ENCODE measurements around the gene MTM1.

Gene MTM1

DNA sequence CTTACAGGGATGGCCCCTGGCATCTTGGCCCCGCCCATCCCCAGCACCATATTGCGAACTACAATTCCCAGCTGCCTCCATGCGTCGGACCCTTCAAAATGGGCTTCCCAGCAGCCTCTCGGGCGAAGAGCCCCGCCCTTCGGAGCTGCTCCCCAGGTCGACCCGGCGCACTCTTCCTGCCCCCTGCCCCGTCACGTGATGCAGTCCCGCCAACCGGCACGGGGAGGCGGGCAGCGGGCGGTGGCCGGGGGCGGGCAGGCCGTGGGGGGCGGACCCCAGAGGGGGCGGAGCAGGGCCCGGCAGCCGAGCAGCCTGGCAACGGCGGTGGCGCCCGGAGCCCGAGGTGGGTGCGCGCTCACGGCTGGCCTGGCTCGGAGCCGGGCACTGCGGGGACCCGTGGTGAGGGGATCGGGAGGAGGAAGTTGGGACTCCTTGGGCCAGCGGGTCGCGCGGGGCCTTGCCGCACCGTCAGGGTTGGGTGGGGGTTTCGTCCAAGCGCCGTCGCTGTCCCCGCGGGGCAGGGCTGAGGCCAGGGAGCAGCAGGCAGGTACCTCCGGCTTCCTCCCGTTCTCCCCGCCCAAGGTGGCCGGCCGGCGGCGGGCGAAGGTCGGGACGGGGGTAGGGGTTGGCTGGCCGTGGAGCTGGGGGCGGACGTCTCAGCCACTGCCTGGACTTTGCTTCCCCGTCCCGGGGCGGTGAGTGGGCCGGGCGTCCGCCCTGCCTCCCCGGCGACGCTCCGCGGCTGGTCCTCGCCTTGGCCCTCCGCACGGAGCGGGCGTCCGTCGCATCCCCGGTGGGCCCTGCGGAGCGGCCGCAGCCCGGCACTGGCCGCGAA, at the start of gene MTM1:
Gene MTM1 (plus strand): TSS at position 302 of the 835 bp plus-strand sequence. CDS start 23,994 bp downstream, outside the sequence.
- peak; percentile 83 for DNase-seq (ENCODE audit: low read depth)

DNA sequence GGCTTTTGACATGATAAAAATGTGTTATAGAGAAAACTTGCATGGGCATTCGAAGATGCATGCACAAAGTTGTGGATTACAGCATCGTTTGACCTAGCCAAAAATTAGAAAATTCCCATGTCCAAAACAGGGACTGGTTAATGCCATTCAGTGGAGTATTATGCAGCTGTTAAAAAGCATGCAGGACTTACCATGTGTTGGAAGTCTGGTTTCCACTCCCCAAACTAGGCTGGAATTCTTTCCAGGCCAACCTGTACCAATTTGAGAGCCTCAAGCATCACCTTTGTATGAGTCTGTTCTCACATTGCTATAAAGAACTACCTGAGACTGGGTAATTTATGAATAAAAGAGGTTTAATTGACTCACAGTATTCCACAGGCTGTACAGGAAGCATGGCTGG, 45.9 kb upstream of the MTM1 start:
- DNase-seq (ENCODE audit: low read depth): no peak

DNA sequence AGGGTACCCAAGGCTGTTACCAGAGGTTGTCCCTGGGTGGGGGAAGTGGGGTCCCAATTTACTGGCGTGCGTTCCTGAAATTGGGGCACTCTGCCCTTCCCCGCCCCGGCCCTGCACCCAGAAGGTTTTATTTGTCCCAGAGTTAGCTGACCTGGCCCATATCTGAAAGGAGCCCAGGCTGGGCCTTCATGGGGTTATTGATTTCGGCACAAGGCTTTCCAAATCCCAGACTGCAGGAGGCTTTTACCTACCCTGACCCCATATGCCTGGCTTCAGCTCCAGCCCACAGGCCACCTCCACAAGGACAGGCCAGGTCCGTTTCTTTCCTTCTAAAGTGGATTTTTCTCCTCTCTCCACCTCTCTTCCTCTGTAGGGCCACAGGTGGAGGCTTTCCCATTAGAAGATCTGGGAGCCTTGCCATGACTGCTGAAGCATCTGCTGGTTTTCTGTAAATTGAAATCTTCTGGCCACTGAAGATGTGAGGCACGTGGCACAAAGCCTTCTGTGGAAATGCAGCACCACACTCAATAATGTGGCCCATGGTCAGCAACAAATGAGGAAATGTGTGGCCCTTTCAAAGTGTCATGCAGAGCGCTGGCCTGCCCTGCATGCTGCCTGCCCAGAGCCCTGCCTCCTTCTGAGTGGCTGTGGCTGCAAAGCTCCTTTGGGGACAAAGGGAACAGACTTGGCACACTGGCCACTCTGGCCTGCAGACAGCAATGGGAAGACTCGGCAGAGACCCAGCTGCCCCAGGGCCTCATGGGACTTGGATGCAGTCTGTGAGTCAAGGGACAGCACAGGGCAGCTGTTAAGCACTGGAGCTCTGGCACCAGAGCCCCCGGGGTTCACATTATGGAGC, 43.1 kb upstream of the MTM1 start:
- DNase-seq (ENCODE audit: low read depth): no peak

DNA sequence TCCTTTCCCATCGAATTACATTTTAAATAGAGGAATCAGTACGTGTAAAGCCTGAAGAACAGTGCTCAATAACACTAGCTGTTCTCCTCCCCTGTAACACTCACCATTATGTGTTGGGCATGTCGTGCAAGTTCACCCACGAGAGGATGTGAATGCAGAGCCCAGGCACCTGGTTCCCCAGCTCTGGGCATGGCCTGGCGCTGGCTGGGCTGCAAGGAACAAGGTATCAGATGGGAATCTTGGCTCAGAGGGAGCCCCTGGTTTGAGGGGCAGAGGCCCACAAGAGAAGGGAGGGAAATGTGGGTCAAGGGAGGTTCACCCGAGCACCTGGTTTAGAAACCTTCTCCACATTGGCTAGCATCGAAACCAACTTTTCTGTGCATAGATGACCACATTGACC, 41.7 kb upstream of the MTM1 start:
- no peak for DNase-seq (ENCODE audit: low read depth)

DNA sequence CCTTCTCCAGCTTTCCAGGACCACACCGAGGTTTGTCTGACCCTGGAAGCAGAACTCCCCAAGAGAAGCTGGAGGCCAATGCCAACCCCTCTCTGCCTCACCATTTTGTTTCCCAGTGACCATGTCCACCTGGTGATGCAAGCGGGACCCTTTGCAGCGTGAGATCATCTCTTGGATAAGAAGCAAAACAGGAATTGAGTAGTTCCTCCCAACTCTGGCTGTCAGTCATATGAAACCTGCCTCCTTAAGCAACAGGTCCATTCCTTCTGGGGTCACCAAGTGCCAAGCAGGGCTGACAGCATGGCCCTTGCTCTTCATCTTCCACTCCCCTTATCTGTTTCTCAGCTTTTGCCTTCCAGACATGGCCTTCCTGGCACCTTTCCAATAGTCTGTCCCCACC, 41.3 kb upstream of the MTM1 start:
- no peak for DNase-seq (ENCODE audit: low read depth)

DNA sequence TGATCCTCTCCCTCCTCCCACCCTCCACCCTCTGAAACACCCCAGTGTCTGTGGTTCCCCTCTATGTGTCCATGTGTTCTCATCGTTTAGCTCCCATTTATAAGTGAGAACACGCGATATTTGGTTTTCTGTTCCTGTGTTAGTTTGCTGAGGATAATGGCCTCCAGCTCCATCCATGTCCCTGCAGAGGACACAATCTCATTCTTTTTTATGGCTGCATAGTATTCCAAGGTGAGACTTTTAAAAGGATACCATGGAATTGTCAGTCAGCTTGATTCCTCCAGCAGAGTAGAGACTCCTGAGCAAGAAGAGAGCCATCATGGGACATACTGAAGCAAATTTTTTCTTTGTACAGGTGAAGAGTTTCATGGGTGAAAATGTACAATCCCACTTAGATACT, 38.8 kb upstream of the MTM1 start:
- DNase-seq (ENCODE audit: low read depth): no peak

DNA sequence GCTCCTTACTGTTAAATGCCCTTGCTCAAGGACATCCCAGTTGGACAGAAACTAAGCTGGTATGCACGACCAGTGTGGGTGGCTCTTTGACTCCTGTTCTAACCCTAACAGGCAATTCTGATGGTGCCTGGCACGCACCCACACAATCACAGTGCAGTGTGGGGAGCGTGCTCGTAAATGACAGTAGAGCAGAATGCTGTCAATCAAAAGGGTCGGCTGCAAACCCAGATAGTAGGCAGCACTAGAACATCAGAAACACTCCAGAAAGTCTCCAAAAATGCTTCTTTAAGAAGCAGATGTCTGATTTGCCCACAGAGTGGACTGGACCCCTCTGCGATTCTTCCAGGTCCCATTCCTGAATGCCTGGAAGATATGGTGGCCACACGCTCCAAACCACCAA, 37.6 kb upstream of the MTM1 start:
- no peak for DNase-seq (ENCODE audit: low read depth)

DNA sequence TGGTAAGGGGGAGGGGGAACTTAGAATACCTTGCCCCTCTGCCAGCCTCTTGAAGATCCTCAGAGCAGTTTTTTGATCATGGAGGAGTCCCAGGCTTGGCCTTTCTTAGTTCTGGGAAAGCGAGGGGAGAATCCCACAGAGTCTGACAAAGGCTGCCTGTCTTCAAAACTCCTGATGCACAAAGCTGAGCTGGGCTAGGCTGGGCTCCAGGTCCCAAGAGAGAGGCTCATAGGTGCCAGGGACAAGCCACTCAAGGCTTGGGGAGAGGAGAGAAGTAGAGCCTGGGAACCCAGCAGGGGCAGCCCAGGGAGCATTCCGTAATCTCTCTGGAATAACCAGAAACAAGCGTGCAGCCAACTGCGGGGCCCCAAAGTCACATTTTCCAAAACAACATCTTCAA, 37.0 kb upstream of the MTM1 start:
- no peak for DNase-seq (ENCODE audit: low read depth)

DNA sequence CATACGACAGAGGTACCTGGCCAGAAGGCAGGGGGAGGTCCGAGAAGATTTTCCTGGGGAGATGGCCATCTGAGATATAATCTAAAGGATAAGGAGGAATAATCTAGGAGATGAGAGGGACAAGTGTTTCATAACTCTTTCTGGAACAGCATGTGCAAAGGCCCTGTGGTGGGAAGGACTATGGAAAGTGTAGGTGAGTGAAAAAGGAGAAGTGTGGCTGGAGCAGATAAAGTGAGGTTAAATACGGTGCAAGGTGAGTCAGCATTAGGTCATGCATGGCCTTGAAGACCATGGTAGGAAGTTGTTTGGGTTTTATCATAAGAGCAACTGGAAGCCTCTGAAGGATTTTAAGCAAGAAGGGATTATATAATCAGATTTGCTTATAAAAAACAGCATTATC, 34.6 kb upstream of the MTM1 start:
- no peak for DNase-seq (ENCODE audit: low read depth)

DNA sequence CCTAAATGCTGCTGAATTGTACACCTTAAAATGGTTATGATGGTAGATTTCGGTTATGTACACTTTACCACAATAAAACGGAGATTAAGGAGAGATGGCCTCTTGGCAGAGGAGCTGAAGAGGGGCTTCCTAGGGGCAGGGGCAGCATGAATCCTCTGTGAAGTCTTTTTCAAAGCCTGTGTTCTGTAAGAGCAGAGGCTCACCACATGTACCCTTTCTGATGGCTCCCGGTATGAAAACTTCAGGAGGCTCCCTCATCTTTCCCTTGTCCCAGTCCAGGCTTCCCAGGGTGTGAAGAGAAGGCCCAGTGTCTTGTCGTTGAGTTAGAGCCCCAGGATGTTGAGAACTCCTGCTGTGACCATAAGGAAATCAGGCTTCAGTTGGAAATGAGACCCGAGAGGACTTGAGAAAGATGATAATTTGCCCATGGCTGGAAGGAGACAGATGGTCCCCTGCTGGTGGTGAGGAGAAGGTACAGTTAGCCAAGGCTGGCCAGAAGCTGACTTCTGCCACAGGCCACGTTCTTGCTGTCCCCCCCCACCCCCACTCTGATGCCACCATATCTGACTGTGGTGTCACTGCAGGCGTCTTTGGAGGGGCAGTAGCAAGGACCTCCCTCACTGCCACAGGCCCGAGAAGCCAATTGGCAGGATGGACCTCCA, 31.8 kb upstream of the MTM1 start:
- no peak for DNase-seq (ENCODE audit: low read depth)

DNA sequence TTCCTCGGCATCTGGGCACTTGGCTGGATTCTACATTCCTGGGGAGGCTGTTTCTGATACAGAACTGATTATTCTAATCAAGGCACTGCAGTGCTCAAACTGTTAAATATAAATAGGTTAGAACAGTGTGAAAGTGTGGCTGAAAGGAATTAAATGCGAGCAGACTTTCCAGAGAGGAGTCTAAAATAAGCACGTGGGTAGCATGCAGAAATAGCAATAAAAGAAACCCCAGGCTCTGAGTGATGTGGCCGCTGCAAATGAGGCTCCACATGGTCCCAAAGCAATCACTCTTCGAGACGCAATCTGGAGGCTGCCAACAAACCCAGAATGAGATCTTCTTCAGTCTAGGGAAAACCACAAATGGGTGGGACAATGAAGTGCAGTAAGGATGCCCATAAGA, 30.6 kb upstream of the MTM1 start:
- no peak for DNase-seq (ENCODE audit: low read depth)

DNA sequence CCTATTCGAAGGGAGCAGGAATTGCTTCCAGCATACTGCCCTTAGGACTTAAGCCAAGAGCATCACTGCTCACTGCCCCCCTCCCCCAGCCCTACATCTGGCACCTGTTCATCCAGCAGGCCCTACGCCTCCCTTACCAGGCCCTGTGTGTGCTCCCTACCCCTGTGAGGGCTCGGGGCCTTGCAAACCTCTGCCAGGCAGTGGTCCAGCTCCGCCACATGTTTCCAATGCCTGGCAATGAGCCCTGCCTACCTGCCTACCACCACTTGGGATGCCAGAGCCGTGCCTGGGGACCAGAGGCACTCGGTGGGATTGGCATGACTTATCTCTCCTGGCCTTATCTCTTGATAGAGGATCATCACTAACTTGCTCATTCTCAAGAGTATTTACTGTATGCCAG, 27.5 kb upstream of the MTM1 start:
- no peak for DNase-seq (ENCODE audit: low read depth)

DNA sequence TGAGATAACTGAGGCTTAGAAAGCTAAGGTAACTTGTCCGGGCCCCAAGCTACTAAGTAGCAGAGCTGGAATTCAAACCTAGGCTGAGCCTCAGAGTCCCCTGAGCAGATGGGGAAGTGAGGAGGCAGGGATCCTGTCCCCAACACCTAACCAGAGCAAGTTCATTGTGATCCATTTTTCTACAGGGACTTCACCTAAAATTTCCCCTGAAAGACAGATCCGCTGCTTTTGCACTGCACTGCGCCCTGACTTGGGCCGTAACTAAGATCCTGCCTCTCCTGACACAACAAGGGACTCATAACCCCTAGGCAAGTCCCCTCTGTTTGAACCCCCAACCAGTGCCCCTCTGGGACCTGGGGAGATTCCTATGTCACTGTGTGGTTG, 25.6 kb upstream of the MTM1 start:
- no peak for DNase-seq (ENCODE audit: low read depth)

DNA sequence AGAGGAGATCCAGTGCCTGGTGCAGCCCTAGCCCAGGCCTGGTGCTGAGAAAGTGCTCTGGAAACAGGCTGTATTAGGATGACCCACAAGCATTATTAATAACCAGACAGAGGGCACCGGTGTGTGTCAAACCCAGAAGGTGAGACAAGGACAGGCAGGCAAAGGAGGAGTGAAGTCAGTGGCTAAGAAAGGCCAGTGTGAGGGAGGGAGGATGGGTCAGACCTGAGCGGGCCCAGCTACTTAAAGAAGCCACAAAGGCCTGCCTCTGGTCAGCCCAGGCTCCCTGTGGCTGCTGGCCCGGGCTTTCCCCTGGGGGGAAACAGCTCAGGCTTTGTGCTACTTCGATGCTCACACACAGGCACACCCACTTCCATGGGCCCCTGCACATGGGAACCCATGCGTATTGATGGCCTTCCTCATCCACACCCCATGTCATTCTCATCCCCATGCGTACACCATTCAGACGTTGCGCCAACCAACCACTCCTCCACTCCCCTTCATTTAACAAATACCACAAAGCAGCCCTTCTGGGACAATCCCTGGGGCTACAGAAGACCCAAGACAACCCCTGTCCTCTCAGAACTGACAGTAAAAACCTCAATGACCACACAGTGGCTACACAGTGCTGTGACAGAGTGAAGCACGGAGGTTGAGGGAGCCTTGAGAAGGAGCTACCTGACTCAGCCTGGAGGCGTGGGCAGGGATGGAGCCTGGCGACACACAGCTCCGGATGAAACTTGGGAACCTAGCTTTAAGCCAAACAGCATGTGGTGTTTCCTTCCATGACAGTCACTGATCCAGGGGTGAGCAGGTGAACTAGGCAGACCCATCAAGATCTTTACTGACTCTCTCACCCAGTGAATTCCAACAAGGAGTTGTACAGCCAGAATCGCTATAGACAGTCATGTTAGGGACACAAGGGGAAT, 24.9 kb upstream of the MTM1 start:
- DNase-seq (ENCODE audit: low read depth): no peak

DNA sequence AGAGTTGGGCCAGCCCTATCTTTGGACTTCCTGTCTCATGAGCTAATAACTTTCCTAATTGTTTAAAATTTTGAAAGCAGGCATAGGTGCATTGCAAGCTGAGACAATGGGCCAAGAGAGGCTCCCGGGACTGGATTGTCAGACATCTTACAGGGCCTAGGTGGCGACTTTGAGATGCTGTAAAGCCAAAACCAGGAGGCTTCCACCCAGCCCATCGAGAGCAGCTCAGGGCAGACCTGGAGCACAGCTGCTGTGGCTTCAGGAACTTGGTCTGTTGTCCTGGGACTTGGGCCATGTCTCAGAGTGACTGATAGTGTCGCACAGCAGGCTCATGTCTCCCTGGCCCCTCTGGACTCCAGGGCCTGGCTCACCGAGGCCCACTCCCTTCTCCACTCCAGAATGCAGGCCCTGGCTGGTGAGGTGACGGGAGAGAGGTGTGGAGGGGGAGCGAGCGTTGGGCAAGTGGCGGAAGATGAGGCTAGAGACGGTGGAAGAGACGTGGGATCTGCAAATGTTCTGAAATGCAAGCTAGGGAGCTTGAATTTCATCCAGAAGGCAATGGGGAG, 24.1 kb upstream of the MTM1 start:
- no peak for DNase-seq (ENCODE audit: low read depth)

DNA sequence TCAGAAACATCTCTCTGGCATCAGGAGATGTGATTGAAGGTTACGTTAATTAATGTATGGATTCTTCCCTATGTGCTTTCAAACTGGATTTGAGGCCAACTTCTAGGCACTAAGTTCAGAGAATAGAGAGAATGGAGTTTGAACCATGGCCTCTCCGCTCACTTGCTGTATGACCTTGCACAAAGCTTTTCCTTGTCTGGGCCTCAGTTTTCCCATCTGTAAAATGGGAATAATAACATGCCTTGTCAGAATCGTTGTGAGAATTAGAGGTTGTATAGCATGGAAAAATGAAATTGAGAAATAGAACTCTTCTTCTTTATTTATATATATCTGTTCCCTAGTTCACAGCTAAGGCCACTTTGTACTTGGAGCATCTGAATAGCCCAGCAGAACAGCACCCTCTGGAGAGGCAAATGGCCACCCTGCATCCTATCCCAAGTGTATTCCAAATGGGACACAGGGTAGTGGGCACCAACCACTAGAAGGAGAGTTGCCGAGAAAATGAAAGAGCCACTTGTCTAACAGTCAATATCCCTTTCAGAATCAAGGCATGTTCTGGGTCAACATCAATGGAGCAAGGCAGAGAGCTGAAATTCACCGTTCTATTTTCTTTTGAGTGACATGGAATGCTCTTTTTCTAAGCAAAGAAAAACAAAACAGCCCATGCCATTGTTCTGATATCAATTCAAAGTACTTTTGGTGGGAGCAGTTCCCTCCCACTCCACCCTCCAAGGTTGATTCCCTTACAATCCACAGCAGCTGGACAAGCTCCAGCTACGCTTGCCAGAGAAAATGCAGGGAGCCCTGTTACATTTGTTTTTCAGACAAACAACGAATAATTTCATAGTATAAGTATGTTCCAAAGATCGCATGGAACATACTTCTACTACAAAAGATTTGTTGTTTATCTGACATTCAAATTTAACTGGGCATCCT, 23.3 kb upstream of the MTM1 start:
- DNase-seq (ENCODE audit: low read depth): no peak

DNA sequence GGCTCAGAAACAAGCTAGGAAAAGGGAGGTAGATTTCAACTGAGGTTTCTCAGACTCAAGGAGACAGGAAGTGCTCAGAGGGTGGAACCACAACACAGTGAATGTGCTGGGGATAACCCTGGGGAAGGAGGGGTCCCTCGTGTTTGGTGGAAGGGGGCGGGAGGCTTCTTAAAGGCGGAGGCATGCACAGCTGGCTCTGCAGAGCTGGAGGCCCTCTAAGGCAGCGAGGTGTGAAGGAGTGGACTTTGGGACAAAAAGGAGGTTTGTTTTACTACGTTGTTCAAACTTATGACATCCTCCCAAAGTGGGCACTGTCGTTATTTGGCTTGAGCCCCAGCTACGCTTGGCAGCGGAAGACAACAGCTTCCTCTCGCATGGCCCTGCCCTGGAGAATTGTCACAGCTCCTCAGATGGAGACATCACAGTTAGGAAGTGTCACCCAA, 21.7 kb upstream of the MTM1 start:
- DNase-seq (ENCODE audit: low read depth): peak; percentile 47

DNA sequence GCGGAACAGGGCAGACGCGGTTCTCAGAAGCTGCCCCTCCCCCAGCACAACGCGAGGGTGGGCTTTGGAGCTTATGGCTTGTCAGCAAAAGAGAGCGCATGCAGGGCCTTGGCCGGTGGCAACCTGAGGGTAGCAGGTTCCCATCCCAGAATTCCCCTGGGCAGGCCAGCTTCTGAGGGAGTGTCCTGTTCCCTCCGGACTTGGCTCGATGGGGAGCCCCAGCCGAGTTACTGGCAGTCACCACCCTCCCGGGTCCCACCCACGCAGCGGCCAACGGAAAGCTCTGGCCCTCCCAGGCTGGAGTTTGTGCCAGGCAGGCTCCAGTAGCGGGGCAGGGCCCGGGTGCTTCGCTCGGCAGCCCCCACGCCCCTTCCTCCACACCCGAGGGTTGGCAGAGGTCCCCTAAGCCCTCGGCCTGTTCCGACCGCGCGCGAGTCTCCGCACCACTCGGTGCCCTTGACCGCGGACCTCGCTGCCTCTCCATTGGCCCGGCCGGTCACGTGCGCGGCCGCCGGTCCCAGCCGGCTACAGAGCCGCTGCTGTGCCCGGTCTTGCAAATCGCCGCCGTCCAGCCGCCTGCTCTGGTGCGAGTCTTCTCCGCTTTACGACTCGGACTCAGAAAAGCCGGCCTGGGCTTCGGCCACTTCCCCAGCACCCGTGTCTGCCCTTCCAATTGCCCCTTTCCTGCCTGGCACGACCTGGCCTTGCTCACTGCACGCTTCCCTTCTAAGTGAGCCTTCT, 20.9 kb upstream of the MTM1 start:
- no peak for DNase-seq (ENCODE audit: low read depth)

DNA sequence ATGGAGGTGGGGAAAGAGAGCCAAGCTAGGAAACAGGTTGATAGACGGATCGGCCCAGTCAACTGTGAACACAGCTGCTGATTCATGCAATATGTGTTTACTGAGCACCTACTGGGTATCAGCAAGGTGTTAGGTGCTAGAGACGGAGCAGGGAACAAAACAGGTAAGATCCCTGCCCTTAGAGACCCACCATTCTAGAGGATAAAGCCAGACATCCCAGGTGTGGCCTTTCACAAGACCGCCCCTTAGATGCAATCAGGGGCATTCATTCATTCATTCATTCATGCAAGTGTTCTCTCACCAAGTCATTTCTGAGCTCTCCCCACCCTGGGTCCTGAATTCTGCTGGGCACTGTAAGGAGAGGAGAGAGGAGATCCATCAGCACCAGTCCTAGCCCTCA, 20.2 kb upstream of the MTM1 start:
- DNase-seq (ENCODE audit: low read depth): no peak
